ENCODE measurements around the gene TMEM9. TPM values are rescaled to one million over a fixed set of nuclear protein-coding genes. Genes with fewer than 3 reads are reported as not detected.

Gene TMEM9
- 100 to 1,000 TPM; 150 to 166 (median 156) TPM for polyA plus RNA-seq (ENCODE audit: insufficient read length in 3 of 3)
- long read RNA-seq, donor 1, transcript TMEM9-201 (5 exons, 1,959 nt) = minor isoform, 27 of 113 reads
- long read RNA-seq, donor 1, transcript TMEM9-204 (6 exons, 1,529 nt) = major isoform, 68 of 113 reads
- long read RNA-seq, donor 1, transcript TMEM9-206 (6 exons, 507 nt) = minor isoform, 5 of 113 reads
- long read RNA-seq, donor 1, partial matches to known transcripts = 0 of 113 reads
- long read RNA-seq, donor 1, other reads (novel, unspliced or antisense) = 6 of 113 reads
- long read RNA-seq, donor 2, transcript TMEM9-204 (6 exons, 1,529 nt) = major isoform, 78 of 129 reads
- long read RNA-seq, donor 2, transcript TMEM9-209 (6 exons, 938 nt) = minor isoform, 5 of 129 reads
- long read RNA-seq, donor 2, transcript TMEM9-201 (5 exons, 1,959 nt) = minor isoform, 21 of 129 reads
- long read RNA-seq, donor 2, partial matches to known transcripts = 0 of 129 reads
- long read RNA-seq, donor 2, other reads (novel, unspliced or antisense) = 16 of 129 reads
- long read RNA-seq, donor 3, transcript TMEM9-204 (6 exons, 1,529 nt) = major isoform, 51 of 88 reads
- long read RNA-seq, donor 3, transcript TMEM9-201 (5 exons, 1,959 nt) = minor isoform, 26 of 88 reads
- long read RNA-seq, donor 3, transcript TMEM9-206 (6 exons, 507 nt) = minor isoform, 9 of 88 reads
- long read RNA-seq, donor 3, partial matches to known transcripts = 0 of 88 reads
- long read RNA-seq, donor 3, other reads (novel, unspliced or antisense) = 0 of 88 reads
- long read RNA-seq, donor 4, transcript TMEM9-201 (5 exons, 1,959 nt) = minor isoform, 45 of 115 reads
- long read RNA-seq, donor 4, transcript TMEM9-204 (6 exons, 1,529 nt) = major isoform, 55 of 115 reads
- long read RNA-seq, donor 4, transcript TMEM9-209 (6 exons, 938 nt) = minor isoform, 5 of 115 reads
- long read RNA-seq, donor 4, partial matches to known transcripts = 0 of 115 reads
- long read RNA-seq, donor 4, other reads (novel, unspliced or antisense) = 0 of 115 reads
- long read RNA-seq, donor 5, transcript TMEM9-204 (6 exons, 1,529 nt) = major isoform, 49 of 73 reads
- long read RNA-seq, donor 5, transcript TMEM9-201 (5 exons, 1,959 nt) = minor isoform, 21 of 73 reads
- long read RNA-seq, donor 5, partial matches to known transcripts = 0 of 73 reads
- long read RNA-seq, donor 5, other reads (novel, unspliced or antisense) = 0 of 73 reads
- long read RNA-seq, donor 6, transcript TMEM9-201 (5 exons, 1,959 nt) = minor isoform, 23 of 105 reads
- long read RNA-seq, donor 6, transcript TMEM9-204 (6 exons, 1,529 nt) = major isoform, 63 of 105 reads
- long read RNA-seq, donor 6, partial matches to known transcripts = 0 of 105 reads
- long read RNA-seq, donor 6, other reads (novel, unspliced or antisense) = 5 of 105 reads
- long read RNA-seq, donor 7, transcript TMEM9-204 (6 exons, 1,529 nt) = major isoform, 82 of 126 reads
- long read RNA-seq, donor 7, transcript TMEM9-206 (6 exons, 507 nt) = minor isoform, 5 of 126 reads
- long read RNA-seq, donor 7, transcript TMEM9-201 (5 exons, 1,959 nt) = minor isoform, 30 of 126 reads
- long read RNA-seq, donor 7, partial matches to known transcripts = 0 of 126 reads
- long read RNA-seq, donor 7, other reads (novel, unspliced or antisense) = 6 of 126 reads
- long read RNA-seq, donor 8, transcript TMEM9-204 (6 exons, 1,529 nt) = major isoform, 17 of 24 reads
- long read RNA-seq, donor 8, transcript TMEM9-201 (5 exons, 1,959 nt) = minor isoform, 5 of 24 reads
- long read RNA-seq, donor 8, partial matches to known transcripts = 0 of 24 reads
- long read RNA-seq, donor 8, other reads (novel, unspliced or antisense) = 0 of 24 reads
- long read RNA-seq, donor 9, transcript TMEM9-204 (6 exons, 1,529 nt) = major isoform, 72 of 113 reads
- long read RNA-seq, donor 9, transcript TMEM9-201 (5 exons, 1,959 nt) = minor isoform, 25 of 113 reads
- long read RNA-seq, donor 9, partial matches to known transcripts = 5 of 113 reads
- long read RNA-seq, donor 9, other reads (novel, unspliced or antisense) = 0 of 113 reads
- long read RNA-seq, donor 10, transcript TMEM9-206 (6 exons, 507 nt) = minor isoform, 8 of 90 reads
- long read RNA-seq, donor 10, transcript TMEM9-201 (5 exons, 1,959 nt) = minor isoform, 22 of 90 reads
- long read RNA-seq, donor 10, transcript TMEM9-204 (6 exons, 1,529 nt) = major isoform, 47 of 90 reads
- long read RNA-seq, donor 10, partial matches to known transcripts = 0 of 90 reads
- long read RNA-seq, donor 10, other reads (novel, unspliced or antisense) = 0 of 90 reads
- long read RNA-seq, donor 11, transcript TMEM9-201 (5 exons, 1,959 nt) = minor isoform, 15 of 61 reads
- long read RNA-seq, donor 11, transcript TMEM9-204 (6 exons, 1,529 nt) = major isoform, 33 of 61 reads
- long read RNA-seq, donor 11, partial matches to known transcripts = 0 of 61 reads
- long read RNA-seq, donor 11, other reads (novel, unspliced or antisense) = 5 of 61 reads
- long read RNA-seq, donor 12, transcript TMEM9-206 (6 exons, 507 nt) = minor isoform, 5 of 147 reads
- long read RNA-seq, donor 12, transcript TMEM9-204 (6 exons, 1,529 nt) = major isoform, 87 of 147 reads
- long read RNA-seq, donor 12, transcript TMEM9-201 (5 exons, 1,959 nt) = minor isoform, 39 of 147 reads
- long read RNA-seq, donor 12, partial matches to known transcripts = 0 of 147 reads
- long read RNA-seq, donor 12, other reads (novel, unspliced or antisense) = 9 of 147 reads
- long read RNA-seq, donor 13, transcript TMEM9-201 (5 exons, 1,959 nt) = minor isoform, 10 of 42 reads
- long read RNA-seq, donor 13, transcript TMEM9-204 (6 exons, 1,529 nt) = major isoform, 25 of 42 reads
- long read RNA-seq, donor 13, partial matches to known transcripts = 0 of 42 reads
- long read RNA-seq, donor 13, other reads (novel, unspliced or antisense) = 0 of 42 reads
- long read RNA-seq, donor 14 = 0 reads
- long read RNA-seq, donor 15, transcript TMEM9-204 (6 exons, 1,529 nt) = major isoform, 94 of 157 reads
- long read RNA-seq, donor 15, transcript TMEM9-201 (5 exons, 1,959 nt) = minor isoform, 35 of 157 reads
- long read RNA-seq, donor 15, transcript TMEM9-209 (6 exons, 938 nt) = minor isoform, 6 of 157 reads
- long read RNA-seq, donor 15, partial matches to known transcripts = 6 of 157 reads
- long read RNA-seq, donor 15, other reads (novel, unspliced or antisense) = 6 of 157 reads
- long read RNA-seq, donor 16, transcript TMEM9-204 (6 exons, 1,529 nt) = major isoform, 63 of 105 reads
- long read RNA-seq, donor 16, transcript TMEM9-206 (6 exons, 507 nt) = minor isoform, 7 of 105 reads
- long read RNA-seq, donor 16, transcript TMEM9-201 (5 exons, 1,959 nt) = minor isoform, 27 of 105 reads
- long read RNA-seq, donor 16, partial matches to known transcripts = 0 of 105 reads
- long read RNA-seq, donor 16, other reads (novel, unspliced or antisense) = 0 of 105 reads

DNA sequence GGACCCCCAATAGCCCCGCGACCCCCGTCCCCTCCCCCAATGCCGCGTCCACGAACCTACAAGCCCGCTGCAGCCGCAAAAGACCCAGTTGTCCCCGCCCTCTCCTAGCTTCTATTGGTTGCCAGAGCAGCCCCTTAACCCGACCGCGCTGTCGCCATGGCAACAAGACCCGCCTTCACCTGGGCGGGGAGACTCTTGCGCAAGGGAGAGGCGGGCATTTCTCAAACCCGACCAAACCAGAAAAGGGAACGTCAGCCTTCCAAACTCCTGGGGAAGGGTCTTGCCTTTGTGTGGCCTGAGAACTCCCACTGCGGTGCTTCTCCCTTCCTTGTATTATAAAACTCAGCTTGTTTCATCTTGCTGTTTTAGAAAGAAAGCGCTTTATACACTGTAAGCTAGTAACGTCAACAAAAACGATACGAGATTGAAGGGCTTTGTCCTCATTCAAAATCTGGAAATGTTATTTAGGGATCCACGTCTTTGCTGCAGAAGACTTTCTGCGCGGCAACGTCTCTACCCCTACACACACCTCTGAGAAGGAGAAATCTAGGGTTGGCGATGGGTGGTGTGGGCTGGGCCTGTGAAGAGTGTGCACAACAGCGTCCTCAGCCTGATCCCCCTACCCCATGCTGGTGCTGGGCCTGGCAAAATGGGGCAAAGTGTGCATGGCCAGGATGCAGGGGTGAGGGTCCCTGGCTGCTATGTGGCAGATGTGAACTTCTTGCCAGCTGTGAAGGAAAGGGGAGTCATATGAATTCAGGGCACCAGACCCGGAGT lies at the start of gene TMEM9:
TMEM9 (minus strand) TSS at position 86 of the 777 bp plus-strand sequence. CDS start 551 bp downstream, outside the sequence.
- peak; percentile 98 for DNase-seq

GRCh38 chr1:201198598-201198997 lies 44.3 kb upstream of the TMEM9 start:
- DNase-seq = no peak

- DNase-seq = no peak
Observed at GRCh38 chr1:201194046-201194445, 39.8 kb upstream of the TMEM9 start.

DNA sequence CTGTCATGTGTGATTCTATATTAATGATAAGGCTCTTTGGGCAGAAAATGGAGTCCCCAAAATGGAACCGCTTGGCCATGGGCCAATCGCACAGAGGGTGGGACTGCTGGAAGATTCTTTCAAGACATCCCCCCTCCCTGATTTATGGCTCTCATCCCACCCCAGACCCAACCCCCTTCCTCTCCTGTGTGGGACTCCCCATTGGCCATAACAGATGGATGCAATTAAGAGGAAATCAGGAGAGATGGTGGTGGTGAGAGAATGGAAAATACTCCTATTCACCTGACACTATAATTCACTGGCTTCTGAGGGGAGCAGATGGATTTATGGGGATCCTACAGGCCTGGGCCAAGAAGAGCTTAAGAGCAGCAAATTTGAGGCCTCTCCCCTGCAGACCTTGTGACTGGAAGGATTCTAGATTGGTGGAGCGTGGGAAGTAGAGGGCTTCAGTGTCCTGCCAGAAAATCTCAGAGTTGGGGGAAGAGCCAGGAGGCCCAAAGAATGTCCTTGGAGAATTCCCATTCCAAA lies 38.1 kb upstream of the TMEM9 start:
- no peak for DNase-seq

- DNase-seq = no peak
Observed at GRCh38 chr1:201191653-201192260, 37.5 kb upstream of the TMEM9 start.

DNA sequence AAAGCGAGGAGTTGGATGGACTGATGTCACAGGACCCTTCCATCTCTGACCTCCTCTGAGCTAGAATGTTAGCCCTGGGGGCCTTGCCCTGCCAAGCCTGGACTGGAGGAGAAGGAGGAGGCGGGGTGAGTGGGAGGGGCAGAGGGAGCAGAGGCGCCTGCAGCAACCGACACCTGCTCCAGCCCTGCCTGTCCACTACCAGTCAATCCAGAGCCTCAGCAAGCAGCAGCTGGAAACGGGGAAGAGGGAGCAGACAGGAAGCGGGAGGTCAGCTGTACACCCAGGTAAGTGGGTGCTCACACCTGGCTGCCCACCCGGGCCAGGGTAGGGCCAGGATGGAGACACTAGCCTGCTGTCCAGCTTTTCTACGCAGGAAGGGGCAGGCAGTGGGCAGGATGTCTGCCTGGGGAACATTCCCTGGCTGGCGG lies 36.4 kb upstream of the TMEM9 start, which contains the start of gene IGFN1:
IGFN1 (plus strand) TSS at position 201 of the 428 bp plus-strand sequence. CDS start 2,470 bp downstream, outside the sequence.
- no peak for DNase-seq

GRCh38 chr1:201190005-201190404 lies 35.7 kb upstream of the TMEM9 start:
- DNase-seq = no peak

DNA sequence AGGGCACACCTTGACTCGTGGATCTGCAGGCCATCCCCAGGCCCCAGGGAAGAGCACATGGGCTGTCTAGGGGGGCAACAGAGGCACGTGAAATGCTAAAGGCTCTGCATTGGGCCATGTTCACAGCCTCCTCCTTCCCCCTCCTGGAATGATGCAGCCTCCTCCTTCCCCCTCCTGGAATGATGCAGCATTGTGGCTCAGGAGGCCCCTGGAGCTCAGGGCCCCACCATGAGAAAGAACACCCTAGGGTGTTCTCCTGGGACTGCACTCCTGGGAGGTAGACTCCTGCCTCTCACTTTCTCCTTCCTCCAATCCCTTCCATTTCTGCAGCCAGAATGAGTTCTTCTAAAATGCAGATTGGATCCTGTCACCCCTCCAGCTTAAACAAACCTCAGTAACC lies 34.8 kb upstream of the TMEM9 start:
- no peak for DNase-seq

- DNase-seq = no peak
Observed at GRCh38 chr1:201186192-201186591, 31.9 kb upstream of the TMEM9 start.

- no peak for DNase-seq
Observed at GRCh38 chr1:201185527-201186128, 31.4 kb upstream of the TMEM9 start.

DNA sequence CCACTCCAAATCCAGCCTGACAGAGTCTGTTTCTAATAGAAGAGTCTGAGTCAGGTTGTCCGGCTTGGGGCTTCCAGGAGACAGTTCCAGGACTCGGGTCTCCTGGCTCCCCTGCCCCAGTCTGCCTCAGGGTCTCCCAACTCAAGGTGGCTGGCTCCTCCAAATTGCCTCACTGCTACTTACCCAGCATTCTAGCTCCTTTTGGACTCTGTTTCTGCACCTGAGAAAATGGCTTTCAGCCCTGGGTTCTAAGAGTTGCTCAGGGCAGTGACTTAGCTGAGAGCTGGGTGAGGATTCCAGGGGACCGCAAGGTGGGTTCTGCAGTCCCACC lies 30.8 kb upstream of the TMEM9 start:
- no peak for DNase-seq

- peak; percentile 60 for DNase-seq
Observed at GRCh38 chr1:201184307-201185122, 30.2 kb upstream of the TMEM9 start.

- DNase-seq = no peak
Observed at GRCh38 chr1:201183753-201184152, 29.5 kb upstream of the TMEM9 start.

DNA sequence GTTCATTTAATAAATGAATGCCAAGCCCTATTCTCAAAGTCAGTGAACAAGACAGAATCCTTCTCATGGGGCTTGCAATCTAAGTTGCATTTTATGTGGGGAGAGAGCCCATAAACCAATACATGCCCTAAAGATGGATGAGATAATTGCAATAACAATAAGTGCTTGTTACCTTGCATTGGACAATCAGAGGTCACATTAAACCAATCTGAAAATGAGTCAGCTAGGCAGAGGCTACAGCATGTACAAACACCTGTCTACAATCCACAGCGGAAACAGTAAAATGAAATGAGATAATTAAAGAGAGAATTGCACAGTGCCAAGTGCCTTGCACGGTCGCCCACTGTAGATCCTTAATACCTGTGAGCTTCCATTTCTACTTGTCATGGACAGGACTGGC lies 28.9 kb upstream of the TMEM9 start:
- DNase-seq = no peak
